ENCODE data around the gene FOXP2.

The FOXP2 gene

GRCh38 chr7:114659409-114660125 is 245.0 kb downstream of the FOXP2 start:
- DNase-seq, result peak; percentile 26 to 43

- no peak for DNase-seq
Measured at GRCh38 chr7:114660126-114660486, 245.5 kb downstream of the FOXP2 start.

- no peak for DNase-seq
Measured at GRCh38 chr7:114660753-114661152, 246.1 kb downstream of the FOXP2 start.

GRCh38 chr7:114662002-114662677 is 247.5 kb downstream of the FOXP2 start:
- no peak for DNase-seq

- DNase-seq, result peak; percentile 30 to 34
Measured at GRCh38 chr7:114663502-114663901, 248.9 kb downstream of the FOXP2 start.

- no peak for DNase-seq
Measured at GRCh38 chr7:114670676-114671075, 256.1 kb downstream of the FOXP2 start.

GRCh38 chr7:114671563-114672123 is 257.0 kb downstream of the FOXP2 start:
- no peak for DNase-seq

- DNase-seq, result no peak
Measured at GRCh38 chr7:114678116-114678515, 263.5 kb downstream of the FOXP2 start.

- DNase-seq, result no peak
Measured at GRCh38 chr7:114687238-114687637, 272.6 kb downstream of the FOXP2 start.

GRCh38 chr7:114688443-114689055 is 273.9 kb downstream of the FOXP2 start:
- DNase-seq, result no peak

GRCh38 chr7:114689406-114689805 is 274.8 kb downstream of the FOXP2 start:
- DNase-seq, result no peak

GRCh38 chr7:114691605-114692004 is 277.0 kb downstream of the FOXP2 start:
- no peak for DNase-seq

- DNase-seq, result no peak
Measured at GRCh38 chr7:114695182-114695581, 280.6 kb downstream of the FOXP2 start.

GRCh38 chr7:114700247-114700928 is 285.8 kb downstream of the FOXP2 start:
- DNase-seq, result no peak

GRCh38 chr7:114703677-114704076 is 289.1 kb downstream of the FOXP2 start:
- DNase-seq, result no peak

GRCh38 chr7:114708646-114709045 is 294.0 kb downstream of the FOXP2 start:
- no peak for DNase-seq

GRCh38 chr7:114710499-114710898 is 295.9 kb downstream of the FOXP2 start:
- DNase-seq, result no peak

- no peak for DNase-seq
Measured at GRCh38 chr7:114711241-114711640, 296.6 kb downstream of the FOXP2 start.

- no peak for DNase-seq
Measured at GRCh38 chr7:114715907-114716306, 301.3 kb downstream of the FOXP2 start.

GRCh38 chr7:114718861-114719260 is 304.2 kb downstream of the FOXP2 start:
- DNase-seq, result no peak

- DNase-seq, result no peak
Measured at GRCh38 chr7:114720725-114721124, 306.1 kb downstream of the FOXP2 start.

- DNase-seq, result no peak
Measured at GRCh38 chr7:114722562-114722961, 307.9 kb downstream of the FOXP2 start.

GRCh38 chr7:114723308-114723707 is 308.7 kb downstream of the FOXP2 start:
- no peak for DNase-seq

Measured in SHP77 (cell line).